ENCODE data around the gene GGPS1. TPM values are rescaled to one million over a fixed set of nuclear protein-coding genes. Genes with fewer than 3 reads are reported as not detected.
"Not testable (repeated sequence)": the region's sequence is repeated elsewhere in the genome, so short reads cannot be mapped to it uniquely, and the experiment has no call there.

GGPS1 gene
- total RNA-seq, 1 donor, result 22.4 TPM

GRCh38 chr1:235307158-235308124 lies 20.9 kb upstream of the GGPS1 start:
- no peak overlapping the region for H3K4me3 ChIP-seq (ENCODE audit: insufficient read depth, low read length)

GRCh38 chr1:235309206-235309605 lies 19.2 kb upstream of the GGPS1 start:
- H3K27ac ChIP-seq (ENCODE audit: low read depth, low read length); H3K36me3 ChIP-seq (ENCODE audit: insufficient read depth, low read length); H3K9me3 ChIP-seq (ENCODE audit: low read depth, low read length); H3K27me3 ChIP-seq (ENCODE audit: insufficient read depth, low read length); DNase-seq (ENCODE audit: insufficient read length, low spot score, missing footprints); H3K4me3 ChIP-seq (ENCODE audit: insufficient read depth, low read length); H2AFZ ChIP-seq (ENCODE audit: low read length); H3K4me2 ChIP-seq (ENCODE audit: insufficient read depth, low read length): not testable (repeated sequence)
- Histone ChIP-seq H4K20me1 (ENCODE audit: insufficient read depth, low read length) (peaks cover 52% of the 10 kb centered on the region), H3K4me1 (ENCODE audit: insufficient read depth, low read length) (peaks cover 21% of the 10 kb centered on the region), H3K79me2 (ENCODE audit: insufficient read depth, low read length) (peaks cover 78% of the 10 kb centered on the region)

More at GRCh38 chr1:235307158-235308124, 20.9 kb upstream of the GGPS1 start:
- Histone ChIP-seq H4K20me1 (ENCODE audit: insufficient read depth, low read length) (peaks cover 59% of the 10 kb centered on the region), H3K79me2 (ENCODE audit: insufficient read depth, low read length) (peaks cover 76% of the 10 kb centered on the region), H3K9me3 (ENCODE audit: low read depth, low read length) (no peaks in the 10 kb centered on the region), H3K4me1 (ENCODE audit: insufficient read depth, low read length) (peaks cover 18% of the 10 kb centered on the region), H3K4me2 (ENCODE audit: insufficient read depth, low read length) (peak overlapping the region; percentile 1), H3K27me3 (ENCODE audit: insufficient read depth, low read length) (no peaks in the 10 kb centered on the region), H3K36me3 (ENCODE audit: insufficient read depth, low read length) (peaks cover 2% of the 10 kb centered on the region), H3K27ac (ENCODE audit: low read depth, low read length) (peak overlapping the region; percentile 1), H2AFZ (ENCODE audit: low read length) (no peak overlapping the region)
- DNase-seq (ENCODE audit: insufficient read length, low spot score, missing footprints), result no peak
- no peak for TF ChIP-seq CTCF (IDR thresholded peaks at IDR 0.05; ENCODE audit: extremely low read depth, low read depth, low read length)

GRCh38 chr1:235313262-235313661 lies 15.1 kb upstream of the GGPS1 start:
- Histone ChIP-seq H3K27ac (ENCODE audit: low read depth, low read length) (no peak overlapping the region), H3K36me3 (ENCODE audit: insufficient read depth, low read length) (peaks cover 2% of the 10 kb centered on the region), H3K9me3 (ENCODE audit: low read depth, low read length) (no peaks in the 10 kb centered on the region), H2AFZ (ENCODE audit: low read length) (no peak overlapping the region), H3K4me1 (ENCODE audit: insufficient read depth, low read length) (peaks cover 16% of the 10 kb centered on the region), H3K79me2 (ENCODE audit: insufficient read depth, low read length) (peaks cover 77% of the 10 kb centered on the region), H3K27me3 (ENCODE audit: insufficient read depth, low read length) (no peaks in the 10 kb centered on the region), H3K4me2 (ENCODE audit: insufficient read depth, low read length) (no peak overlapping the region), H3K4me3 (ENCODE audit: insufficient read depth, low read length) (no peak overlapping the region), H4K20me1 (ENCODE audit: insufficient read depth, low read length) (peaks cover 40% of the 10 kb centered on the region)
- no peak for TF ChIP-seq CTCF (IDR thresholded peaks at IDR 0.05; ENCODE audit: extremely low read depth, low read depth, low read length)
- DNase-seq (ENCODE audit: insufficient read length, low spot score, missing footprints), result no peak

GRCh38 chr1:235313931-235314678 lies 14.3 kb upstream of the GGPS1 start:
- Histone ChIP-seq H4K20me1 (ENCODE audit: insufficient read depth, low read length) (peaks cover 47% of the 10 kb centered on the region), H3K4me1 (ENCODE audit: insufficient read depth, low read length) (peaks cover 16% of the 10 kb centered on the region), H3K27me3 (ENCODE audit: insufficient read depth, low read length) (no peaks in the 10 kb centered on the region), H3K27ac (ENCODE audit: low read depth, low read length) (peak overlapping the region; percentile 12), H3K79me2 (ENCODE audit: insufficient read depth, low read length) (peaks cover 86% of the 10 kb centered on the region), H3K4me2 (ENCODE audit: insufficient read depth, low read length) (peak overlapping the region; percentile 68), H3K9me3 (ENCODE audit: low read depth, low read length) (no peaks in the 10 kb centered on the region), H3K36me3 (ENCODE audit: insufficient read depth, low read length) (peaks cover 2% of the 10 kb centered on the region), H3K4me3 (ENCODE audit: insufficient read depth, low read length) (no peak overlapping the region), H2AFZ (ENCODE audit: low read length) (no peak overlapping the region)
- TF ChIP-seq CTCF (IDR thresholded peaks at IDR 0.05; ENCODE audit: extremely low read depth, low read depth, low read length), result no peak
- no peak for DNase-seq (ENCODE audit: insufficient read length, low spot score, missing footprints)

Data from osteoblast (primary cell).